Endothelial cell of umbilical vein (primary cell): ENCODE data around the gene CATSPER4. TPM values are rescaled to one million over a fixed set of nuclear protein-coding genes. Genes with fewer than 3 reads are reported as not detected.

ENCODE experiments used
- BruUV-seq: library from RNA; stranded (reverse); fragments of 400-500 nt; replicated peaks from 2 replicates; lab custom pipeline; 2021; lab: Mats Ljungman, UMichigan
- CTCF ChIA-PET: fragments of 300-600, 350-600 bp; sonication (Branson Sonifier 250); formaldehyde crosslinking; loops from one replicate; lab custom pipeline; 2021; ENCODE audit warnings: antibody characterized with exemption, inconsistent platforms; lab: Charles Lee
- POLR2A ChIA-PET: fragments of 300-600, 350-600 bp; sonication (Branson Sonifier 250); formaldehyde crosslinking; loops from one replicate; lab custom pipeline; 2021; ENCODE audit warnings: antibody characterized with exemption, inconsistent platforms; lab: Charles Lee
- DNase-seq: peaks from one replicate; pipeline ENCODE4 v3.0.0-alpha.2; 2011; ENCODE audit warnings: low read depth, low spot score
- FAIRE-seq: peaks from 2 replicates; lab custom pipeline; 2011; peaks lifted over from hg19 to GRCh38; lab: Jason Lieb, UNC
- H2AFZ ChIP-seq: 2 replicates; pipeline ENCODE4 v1.6.0; 2012; ENCODE audit warnings: low read depth, low read length, control low read depth, inconsistent platforms
- H3K27ac ChIP-seq: 2 replicates; pipeline ENCODE4 v1.5.1; 2011; ENCODE audit warnings: low read depth, mild to moderate bottlenecking, control low read depth, low read length, moderate library complexity; ENCODE audit not compliant: insufficient read depth
- H3K27me3 ChIP-seq, 2 experiments: 2 replicates each; pipeline versions ENCODE4 v1.6.0 to v1.6.1; 2011; ENCODE audit warnings: low read length in 2 of 2, mixed read lengths in 1 of 2; ENCODE audit not compliant: control insufficient read depth in 2 of 2, insufficient read depth in 2 of 2
- H3K36me3 ChIP-seq, 2 experiments: 2 replicates in 1 of 2; 3 replicates in 1 of 2; pipeline ENCODE4 v1.5.1; 2011; ENCODE audit warnings: low read length in 2 of 2, mild to moderate bottlenecking in 1 of 2, moderate library complexity in 1 of 2; ENCODE audit not compliant: control insufficient read depth in 2 of 2, insufficient read depth in 2 of 2; ENCODE audit errors: extremely low read depth in 1 of 2
- H3K4me1 ChIP-seq: 3 replicates; pipeline ENCODE4 v1.5.1; 2011; ENCODE audit warnings: mild to moderate bottlenecking, low read length; ENCODE audit not compliant: control insufficient read depth, insufficient read depth; ENCODE audit errors: extremely low read depth
- H3K4me2 ChIP-seq: 2 replicates; pipeline ENCODE4 v1.6.1; 2011; ENCODE audit warnings: low read length, control low read depth, mixed read lengths; ENCODE audit not compliant: insufficient read depth
- H3K4me3 ChIP-seq, 3 experiments: fragments of 200-600 bp in 1 of 3; sonication (generic), shearing (Covaris generic) in 1 of 3; replicated peaks in 1 of 3; 2 replicates each; pipeline ENCODE4 v1.5.1; 2011 to 2016; ENCODE audit warnings: control low read depth in 3 of 3, low read length in 3 of 3, mild to moderate bottlenecking in 2 of 3, inconsistent platforms in 1 of 3, low read depth in 1 of 3, moderate library complexity in 1 of 3; ENCODE audit not compliant: insufficient read depth in 1 of 3
- H3K79me2 ChIP-seq: 2 replicates; pipeline ENCODE4 v1.6.0; 2012; ENCODE audit warnings: low read length, inconsistent platforms; ENCODE audit not compliant: control insufficient read depth, insufficient read depth
- H3K9ac ChIP-seq: replicated peaks from 2 replicates; pipeline ENCODE3; 2011; ENCODE audit warnings: low read length, control low read depth; ENCODE audit not compliant: insufficient read depth; ENCODE audit errors: extremely low read depth
- H3K9me1 ChIP-seq: replicated peaks from 3 replicates; pipeline ENCODE4 v1.6.0; 2011; ENCODE audit warnings: mild to moderate bottlenecking, low read length; ENCODE audit not compliant: control insufficient read depth, insufficient read depth; ENCODE audit errors: extremely low read depth
- H3K9me3 ChIP-seq: replicated peaks from 2 replicates; pipeline ENCODE4 v1.5.1; 2012; ENCODE audit warnings: low read length, inconsistent platforms; ENCODE audit not compliant: control insufficient read depth, insufficient read depth
- H4K20me1 ChIP-seq: replicated peaks from 2 replicates; pipeline ENCODE3; 2011; ENCODE audit warnings: mild to moderate bottlenecking, low read length; ENCODE audit not compliant: control insufficient read depth, insufficient read depth; ENCODE audit errors: extremely low read depth
- CTCF ChIP-seq, 2 donors: IDR thresholded peaks; 1 replicate in 1 of 2; 2 replicates in 1 of 2; pipeline ENCODE4 v1.5.1; 2011; ENCODE audit warnings: low read length in 2 of 2, mild to moderate bottlenecking in 2 of 2, moderate library complexity in 2 of 2, control low read depth in 1 of 2, inconsistent platforms in 1 of 2, low read depth in 1 of 2; ENCODE audit not compliant: insufficient read depth in 1 of 2; ENCODE audit errors: extremely low read depth in 1 of 2
- FOS ChIP-seq: IDR thresholded peaks from 2 replicates; pipeline ENCODE4 v1.6.1; 2011; ENCODE audit warnings: mild to moderate bottlenecking, low read length, moderate library complexity, borderline replicate concordance; ENCODE audit not compliant: insufficient read depth
- GATA2 ChIP-seq: IDR thresholded peaks from 2 replicates; pipeline ENCODE4 v1.7.0; 2011; ENCODE audit warnings: low read depth, mild to moderate bottlenecking, moderate library complexity, mixed read lengths, low read length; ENCODE audit not compliant: insufficient read length, insufficient read depth
- JUN ChIP-seq: IDR thresholded peaks from 2 replicates; pipeline ENCODE4 v1.6.1; 2011; ENCODE audit warnings: borderline replicate concordance, low read depth; ENCODE audit not compliant: insufficient read length, insufficient read depth
- MAX ChIP-seq: IDR thresholded peaks from 2 replicates; pipeline ENCODE4 v1.6.1; 2011; ENCODE audit not compliant: insufficient read depth, insufficient read length
- MYC ChIP-seq: IDR thresholded peaks from one replicate; pipeline ENCODE4 v1.6.1; 2011; ENCODE audit warnings: mild to moderate bottlenecking, low read depth, low read length
- POLR2A ChIP-seq: IDR thresholded peaks from 2 replicates; pipeline ENCODE4 v1.6.1; 2012; ENCODE audit warnings: low read depth, mild to moderate bottlenecking, control low read depth, low read length
- POLR2AphosphoS5 ChIP-seq: IDR thresholded peaks from 2 replicates; pipeline ENCODE4 v1.6.1; 2012; ENCODE audit warnings: low read depth, mild to moderate bottlenecking, control low read depth, low read length, moderate library complexity; ENCODE audit not compliant: insufficient read depth
- dilution Hi-C: fragments of 300-500 bp; cut with MboI; formaldehyde crosslinking; loops from one replicate; pipeline ENCODE4 v1.15.0; 2019; ENCODE audit warnings: low sequenced_read_pairs; ENCODE audit not compliant: extremely low pct_ligation_motif_present
- intact Hi-C: fragments of 100-400 bp; cut with micrococcal nuclease; formaldehyde crosslinking; loops from one replicate; pipeline ENCODE4 v1.10.0; 2022
- polyA plus RNA-seq, 4 experiments: library from polyadenylated mRNA; depleted of rRNA in 3 of 4; stranded (reverse) in 3 of 4; unstranded in 1 of 4; fragments of >200 nt; gene quantifications; 2 replicates each; pipeline versions ENCODE4 v1.2.1 to v1.2.3, GENCODE V29; 2011 to 2012; ENCODE audit warnings: missing spikeins in 1 of 4
- total RNA-seq: library from RNA; stranded (reverse); gene quantifications from 2 replicates; pipeline ENCODE4 v1.2.3, GENCODE V29; 2021

The CATSPER4 gene
- total and polyA plus RNA-seq, 2 donors (not counting 3 experiments of a cell fraction or from before 2014, with no cell fraction given): not detected

- H3K4me1 ChIP-seq: no peaks in the 10 kb centered on the region
- H3K9me3 ChIP-seq: no peaks in the 10 kb centered on the region
- H2AFZ ChIP-seq: peak overlapping the region; percentile 77
- H3K9me1 ChIP-seq: no peaks in the 10 kb centered on the region
- FAIRE-seq (no peak), DNase-seq (no peak)
- H3K9ac ChIP-seq: no peak overlapping the region
- no peak overlapping the region for H3K4me2 ChIP-seq
- no TSS peak for BruUV-seq
- no peaks in the 10 kb centered on the region for H4K20me1 ChIP-seq
- no peak overlapping the region for H3K4me3 ChIP-seq
- intact Hi-C loops: loop anchor here (1.0 kb wide), 4 partner anchors 65 to 194 kb away; partner anchors contain the start of gene CEP85
- dilution Hi-C loops: no loop called here
- ChIA-PET POLR2A (no interaction called here), CTCF (interaction anchor here (0.9 to 3.7 kb wide), 38 partner anchors 8 to 248 kb away, joined by 3 to 48 read pairs (median 5); partner anchors contain the start of genes CATSPER4, CEP85, CNKSR1 and FAM110D)
- H3K79me2 ChIP-seq: peaks cover 2% of the 10 kb centered on the region
- H3K27ac ChIP-seq: no peak overlapping the region
- TF ChIP-seq MYC: no peak
- no peak for TF ChIP-seq JUN
- TF ChIP-seq FOS: no peak
- no peak for TF ChIP-seq POLR2AphosphoS5
- no peak for TF ChIP-seq MAX
- TF ChIP-seq POLR2A: no peak
- no peak for TF ChIP-seq GATA2
- TF ChIP-seq CTCF (IDR thresholded peaks at IDR 0.05; ENCODE audit: extremely low read depth in 1 of 2, insufficient read depth in 1 of 2, low read depth in 1 of 2, low read length in 2 of 2): no peak
- H3K27me3 ChIP-seq: no peaks in the 10 kb centered on the region
- H3K36me3 ChIP-seq: no peaks in the 10 kb centered on the region
Measured at GRCh38 chr1:26169198-26169554, 21.2 kb upstream of the CATSPER4 start.
